GM12864 (cell line): ENCODE results near the gene EXOSC5.

ENCODE experiments used
- DNase-seq: peaks from one replicate; pipeline ENCODE4 v3.0.0-alpha.2; 2011; ENCODE audit warnings: low read depth
- H3K4me3 ChIP-seq: 2 replicates; pipeline ENCODE4 v1.5.1; 2011; ENCODE audit warnings: mild to moderate bottlenecking, low read depth, low read length, control low read depth
- CTCF ChIP-seq: IDR thresholded peaks from 2 replicates; pipeline ENCODE4 v1.5.1; 2011; ENCODE audit warnings: low read depth, mild to moderate bottlenecking, moderate library complexity, low read length, control low read depth, inconsistent platforms; ENCODE audit errors: missing control alignments

EXOSC5 gene

GRCh38 chr19:41366089-41366488 is 31.1 kb downstream of the EXOSC5 start:
- peak; percentile 62 for TF ChIP-seq CTCF
- no peak for DNase-seq
- H3K4me3 ChIP-seq: no peak overlapping the region

- H3K4me3 ChIP-seq: peak overlapping the region; percentile 73
- no peak for DNase-seq
- TF ChIP-seq CTCF: no peak
Observed at GRCh38 chr19:41364524-41365391, 32.4 kb downstream of the EXOSC5 start.

GRCh38 chr19:41363753-41364523 is 33.2 kb downstream of the EXOSC5 start, which contains the start of gene B9D2:
TSS of gene B9D2 (minus strand) at chr19:41364149. CDS start at chr19:41363519, 630 bp downstream.
- H3K4me3 ChIP-seq: peak within 1 kb of the TSS; percentile 73
- DNase-seq: peak; percentile 97
- TF ChIP-seq CTCF: no peak

GRCh38 chr19:41363371-41363752 is 33.8 kb downstream of the EXOSC5 start:
- peak overlapping the region; percentile 73 for H3K4me3 ChIP-seq
- no peak for DNase-seq
- TF ChIP-seq CTCF: no peak

GRCh38 chr19:41362143-41362847 is 34.9 kb downstream of the EXOSC5 start:
- TF ChIP-seq CTCF: no peak
- DNase-seq: no peak
- no peak overlapping the region for H3K4me3 ChIP-seq

GRCh38 chr19:41359741-41360140 is 37.4 kb downstream of the EXOSC5 start:
- no peak for TF ChIP-seq CTCF
- no peak for DNase-seq

More at GRCh38 chr19:41359741-41360140, 37.4 kb downstream of the EXOSC5 start:
- no peak overlapping the region for H3K4me3 ChIP-seq
